Subcutaneous abdominal adipose tissue (tissue), 5 donors: Measurements from ENCODE around the gene PET100.

ENCODE experiments used
- H3K27ac ChIP-seq: one replicate; pipeline ENCODE4 v1.7.0; 2013; ENCODE audit warnings: low read depth, mild to moderate bottlenecking, inconsistent platforms, low read length, moderate library complexity
- H3K27me3 ChIP-seq, 5 donors: one replicate each; pipeline ENCODE4 v1.7.0; 2013; ENCODE audit warnings: low read length in 5 of 5, inconsistent platforms in 1 of 5; ENCODE audit not compliant: control insufficient read depth in 5 of 5, insufficient read depth in 4 of 5
- H3K36me3 ChIP-seq, 5 donors: one replicate each; pipeline ENCODE4 v1.7.0; 2013; ENCODE audit warnings: low read length in 5 of 5; ENCODE audit not compliant: control insufficient read depth in 5 of 5, insufficient read depth in 5 of 5
- H3K4me1 ChIP-seq, 5 donors: one replicate each; pipeline ENCODE4 v1.7.0; 2013; ENCODE audit warnings: low read length in 5 of 5, mild to moderate bottlenecking in 3 of 5, moderate library complexity in 1 of 5; ENCODE audit not compliant: control insufficient read depth in 5 of 5, insufficient read depth in 5 of 5
- H3K4me3 ChIP-seq, 5 donors: one replicate each; pipeline ENCODE4 v1.7.0; 2013; ENCODE audit warnings: low read length in 5 of 5, low read depth in 1 of 5
- H3K9ac ChIP-seq, 5 donors: one replicate each; pipeline ENCODE4 v1.7.0; 2013; ENCODE audit warnings: low read length in 5 of 5, mild to moderate bottlenecking in 4 of 5, moderate library complexity in 3 of 5
- H3K9me3 ChIP-seq, 5 donors: one replicate each; pipeline ENCODE4 v1.7.0; 2013; ENCODE audit warnings: low read length in 5 of 5; ENCODE audit not compliant: control insufficient read depth in 5 of 5
- donor health status: healthy.
- donor health status: healthy.
- donor health status: healthy.
- donor health status: healthy.
- donor health status: healthy.

The PET100 gene

GRCh38 chr19:7611541-7612279 is 17.9 kb upstream of the PET100 start:
- Histone ChIP-seq H3K36me3 (no peaks in the 10 kb centered on the region), H3K4me1 (no peaks in the 10 kb centered on the region), H3K9ac (no peak overlapping the region), H3K27ac (no peak overlapping the region), H3K4me3 (no peak overlapping the region), H3K9me3 (no peaks in the 10 kb centered on the region), H3K27me3 (peaks cover 0 to 5% (median 2%) of the 10 kb centered on the region in 5 donors)

DNA sequence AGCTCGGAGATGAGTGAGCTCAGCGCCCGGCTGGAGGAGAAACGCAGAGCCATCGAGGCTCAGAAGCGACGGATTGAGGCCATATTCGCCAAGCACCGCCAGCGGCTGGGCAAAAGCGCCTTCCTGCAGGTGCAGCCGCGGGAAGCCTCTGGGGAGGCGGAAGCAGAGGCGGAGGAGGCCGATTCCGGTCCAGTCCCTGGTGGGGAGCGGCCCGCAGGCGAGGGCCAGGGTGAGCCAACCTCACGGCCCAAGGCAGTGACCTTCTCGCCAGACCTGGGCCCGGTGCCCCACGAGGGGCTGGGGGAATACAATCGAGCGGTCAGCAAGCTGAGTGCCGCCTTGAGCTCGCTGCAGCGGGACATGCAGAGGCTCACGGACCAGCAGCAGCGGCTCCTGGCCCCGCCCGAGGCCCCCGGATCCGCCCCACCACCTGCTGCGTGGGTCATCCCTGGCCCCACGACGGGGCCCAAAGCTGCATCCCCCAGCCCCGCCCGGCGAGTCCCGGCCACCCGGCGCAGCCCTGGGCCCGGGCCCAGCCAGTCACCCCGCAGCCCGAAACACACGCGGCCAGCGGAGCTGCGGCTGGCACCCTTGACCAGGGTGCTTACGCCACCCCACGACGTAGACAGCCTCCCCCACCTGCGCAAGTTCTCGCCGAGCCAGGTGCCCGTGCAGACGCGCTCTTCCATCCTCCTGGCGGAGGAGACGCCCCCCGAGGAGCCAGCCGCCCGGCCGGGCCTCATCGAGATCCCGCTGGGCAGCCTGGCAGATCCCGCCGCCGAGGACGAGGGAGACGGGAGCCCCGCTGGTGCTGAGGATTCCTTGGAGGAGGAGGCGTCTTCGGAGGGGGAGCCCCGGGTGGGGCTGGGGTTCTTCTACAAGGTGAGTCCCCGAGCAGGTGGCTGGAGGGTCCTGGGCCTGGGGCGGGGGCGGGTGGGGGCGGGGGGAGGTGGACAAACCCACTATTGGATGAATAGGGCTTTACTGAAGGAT is 17.0 kb upstream of the PET100 start:
- Histone ChIP-seq H3K4me3 (no peak overlapping the region), H3K9me3 (no peaks in the 10 kb centered on the region), H3K4me1 (no peaks in the 10 kb centered on the region), H3K36me3 (no peaks in the 10 kb centered on the region), H3K27me3 (peaks cover 0 to 5% (median 0%) of the 10 kb centered on the region in 5 donors), H3K27ac (no peak overlapping the region), H3K9ac (no peak overlapping the region)

DNA sequence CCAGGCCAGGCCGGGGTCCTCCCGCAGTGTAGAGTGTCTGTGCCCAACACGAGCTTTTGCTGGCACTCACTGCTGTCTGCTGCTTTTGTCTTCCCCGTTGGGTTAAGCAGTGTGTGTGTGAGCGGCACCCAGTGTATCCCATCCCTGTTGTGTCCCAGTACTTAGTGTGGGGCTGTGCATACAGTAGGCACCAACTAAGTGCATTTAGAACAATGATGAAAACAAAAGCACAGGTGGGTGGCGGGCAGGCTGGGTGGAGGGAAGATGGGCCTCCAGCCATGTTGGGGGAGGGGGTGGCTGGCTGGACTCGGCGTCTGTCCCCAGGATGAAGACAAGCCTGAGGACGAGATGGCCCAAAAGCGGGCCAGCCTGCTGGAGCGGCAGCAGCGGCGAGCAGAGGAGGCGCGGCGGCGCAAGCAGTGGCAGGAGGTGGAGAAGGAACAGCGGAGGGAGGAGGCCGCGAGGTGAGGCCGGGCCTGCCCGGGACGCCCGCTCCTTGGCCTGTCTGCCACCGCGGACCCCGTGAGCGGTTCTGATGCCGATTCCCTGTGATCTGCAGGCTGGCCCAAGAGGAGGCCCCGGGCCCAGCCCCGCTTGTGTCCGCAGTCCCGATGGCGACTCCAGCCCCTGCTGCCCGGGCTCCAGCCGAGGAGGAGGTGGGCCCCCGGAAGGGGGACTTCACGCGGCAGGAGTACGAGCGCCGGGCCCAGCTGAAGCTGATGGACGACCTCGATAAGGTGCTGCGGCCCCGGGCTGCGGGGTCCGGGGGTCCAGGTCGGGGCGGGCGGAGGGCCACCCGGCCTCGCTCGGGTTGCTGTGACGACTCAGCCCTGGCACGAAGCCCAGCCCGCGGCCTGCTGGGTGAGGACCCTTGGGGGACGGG is 14.5 kb upstream of the PET100 start:
- Histone ChIP-seq H3K4me1 (peaks cover 0 to 6% (median 0%) of the 10 kb centered on the region in 5 donors), H3K27ac (no peak overlapping the region), H3K9ac (no peak overlapping the region), H3K36me3 (peaks cover 0 to 21% (median 15%) of the 10 kb centered on the region in 5 donors), H3K27me3 (peaks cover 0 to 5% (median 0%) of the 10 kb centered on the region in 5 donors), H3K9me3 (no peaks in the 10 kb centered on the region), H3K4me3 (no peak overlapping the region)

DNA sequence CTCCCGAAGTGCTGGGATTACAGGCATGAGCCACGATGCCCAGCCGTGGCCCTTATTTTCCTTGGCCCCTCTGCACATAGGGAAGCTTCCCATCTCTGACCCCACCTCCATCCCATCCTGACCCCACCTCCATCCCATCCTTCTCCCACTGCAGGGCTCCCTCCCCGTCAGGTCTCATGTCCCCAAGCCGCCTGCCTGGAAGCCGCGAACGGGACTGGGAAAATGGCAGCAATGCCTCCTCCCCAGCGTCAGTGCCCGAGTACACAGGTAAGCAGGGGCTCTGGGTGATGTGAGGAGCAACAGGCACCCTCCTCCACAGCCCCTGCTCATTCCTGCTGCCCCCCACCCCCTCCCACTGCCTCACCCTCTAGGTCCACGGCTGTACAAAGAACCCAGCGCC is 12.4 kb upstream of the PET100 start:
- no peak overlapping the region for H3K27ac ChIP-seq

GRCh38 chr19:7617735-7618134 is 11.9 kb upstream of the PET100 start:
- Histone ChIP-seq H3K27ac (no peak overlapping the region), H3K27me3 (no peaks in the 10 kb centered on the region), H3K9me3 (no peaks in the 10 kb centered on the region), H3K4me1 (peaks cover 0 to 6% (median 0%) of the 10 kb centered on the region in 5 donors), H3K36me3 (peaks cover 0 to 47% (median 41%) of the 10 kb centered on the region in 5 donors), H3K4me3 (no peak overlapping the region), H3K9ac (no peak overlapping the region)

More for the DNA sequence above, 12.4 kb upstream of the PET100 start:
- no peak overlapping the region for H3K4me3 ChIP-seq
- no peaks in the 10 kb centered on the region for H3K9me3 ChIP-seq
- no peak overlapping the region for H3K9ac ChIP-seq
- H3K36me3 ChIP-seq, result peaks cover 0 to 41% (median 36%) of the 10 kb centered on the region in 5 donors
- H3K4me1 ChIP-seq, result peaks cover 0 to 6% (median 0%) of the 10 kb centered on the region in 5 donors
- H3K27me3 ChIP-seq, result no peaks in the 10 kb centered on the region

DNA sequence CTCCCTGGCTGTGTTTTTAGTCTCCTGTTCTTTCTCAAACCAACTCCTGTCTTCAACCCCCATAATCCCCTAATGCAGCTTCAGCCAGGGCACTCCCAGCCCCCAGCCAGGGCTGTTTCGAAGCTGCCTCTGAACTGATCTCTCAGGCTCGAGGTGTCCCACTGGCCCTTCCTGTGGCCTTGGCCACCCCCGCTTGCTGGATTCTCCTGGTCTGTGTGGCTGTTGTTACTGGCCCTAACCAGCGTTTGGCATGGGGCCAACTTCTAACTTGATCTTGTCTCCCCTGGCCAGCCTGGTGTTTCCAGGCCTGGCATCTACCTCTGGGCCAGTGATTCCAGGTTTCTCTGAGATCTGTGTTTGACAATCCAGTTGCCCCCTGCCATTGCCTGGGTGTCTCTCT is 11.2 kb upstream of the PET100 start:
- H3K36me3 ChIP-seq, result peaks cover 0 to 53% (median 47%) of the 10 kb centered on the region in 5 donors
- no peak overlapping the region for H3K27ac ChIP-seq
- no peak overlapping the region for H3K9ac ChIP-seq
- no peak overlapping the region for H3K4me3 ChIP-seq
- no peaks in the 10 kb centered on the region for H3K9me3 ChIP-seq
- H3K27me3 ChIP-seq, result no peaks in the 10 kb centered on the region
- peaks cover 0 to 6% (median 0%) of the 10 kb centered on the region in 5 donors for H3K4me1 ChIP-seq

DNA sequence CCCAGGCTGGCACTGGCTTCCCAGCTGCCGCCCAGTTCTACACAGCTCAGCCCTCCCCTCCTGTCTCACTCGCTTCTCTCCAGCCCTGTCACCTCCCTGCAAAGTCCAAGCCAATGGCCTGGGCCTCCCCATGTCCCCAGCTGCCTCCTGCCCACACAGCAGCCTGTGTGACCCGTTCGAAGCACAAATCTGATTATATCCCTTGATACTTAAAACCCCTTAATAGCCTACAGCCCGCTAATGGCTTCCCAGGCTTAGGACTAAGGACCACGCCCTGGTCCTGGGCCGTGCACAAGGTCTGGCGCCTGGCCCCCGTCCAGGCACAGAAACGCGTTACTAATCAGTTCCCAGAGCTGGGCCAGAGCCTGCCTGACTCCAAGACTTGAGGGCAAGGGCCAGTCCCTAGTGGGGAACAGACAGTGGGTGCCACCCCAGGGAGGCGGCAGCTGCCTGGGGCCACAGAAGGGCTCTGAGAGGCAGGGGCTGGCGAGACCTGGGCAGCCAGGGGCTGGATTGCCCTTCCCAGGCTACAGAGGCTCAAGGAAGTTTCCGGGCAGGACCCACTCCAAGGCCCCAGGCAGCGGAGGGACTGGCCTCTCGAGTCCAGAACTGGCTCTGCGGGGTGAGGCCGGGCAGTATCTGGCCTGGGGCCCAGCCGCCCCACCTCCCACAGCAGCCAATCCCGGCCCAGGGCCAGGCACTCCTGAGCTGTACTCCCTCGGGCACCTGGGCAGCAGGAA is 10.7 kb upstream of the PET100 start:
- H3K9me3 ChIP-seq, result no peaks in the 10 kb centered on the region
- no peak overlapping the region for H3K9ac ChIP-seq
- H3K27me3 ChIP-seq, result no peaks in the 10 kb centered on the region
- H3K4me1 ChIP-seq, result peaks cover 0 to 6% (median 0%) of the 10 kb centered on the region in 5 donors
- no peak overlapping the region for H3K27ac ChIP-seq
- H3K4me3 ChIP-seq, result no peak overlapping the region
- H3K36me3 ChIP-seq, result peaks cover 0 to 59% (median 53%) of the 10 kb centered on the region in 5 donors

GRCh38 chr19:7619671-7620441 is 9.7 kb upstream of the PET100 start:
- no peak overlapping the region for H3K4me3 ChIP-seq
- H3K9ac ChIP-seq, result no peak overlapping the region
- H3K27ac ChIP-seq, result no peak overlapping the region

More at GRCh38 chr19:7619671-7620441, 9.7 kb upstream of the PET100 start:
- Histone ChIP-seq H3K27me3 (no peaks in the 10 kb centered on the region), H3K4me1 (peaks cover 0 to 6% (median 0%) of the 10 kb centered on the region in 5 donors), H3K9me3 (no peaks in the 10 kb centered on the region), H3K36me3 (peaks cover 0 to 67% (median 60%) of the 10 kb centered on the region in 5 donors)
